MM.1S (cell line): Measurements from ENCODE around the gene PNPLA6.

Experiments used
- EZH2 ChIP-seq: fragments of 300-600 bp; sonication (generic); optimal IDR thresholded peaks from 2 replicates; pipeline ENCODE3; 2017; ENCODE audit warnings: low read depth, mild to moderate bottlenecking, antibody characterized with exemption, low read length, mixed read lengths
- EZH2phosphoT487 ChIP-seq: fragments of 300-600 bp; sonication (generic); IDR thresholded peaks from 2 replicates; pipeline ENCODE4 v1.6.1; 2018; ENCODE audit warnings: antibody characterized with exemption, low read length
- TF ChIP-seq, protein P1 (sequence below): fragments of 300-600 bp; sonication (generic); IDR thresholded peaks from 2 replicates; pipeline ENCODE4 v1.5.1; 2016; ENCODE audit warnings: antibody characterized with exemption, low read length, mixed read lengths

DNA sequence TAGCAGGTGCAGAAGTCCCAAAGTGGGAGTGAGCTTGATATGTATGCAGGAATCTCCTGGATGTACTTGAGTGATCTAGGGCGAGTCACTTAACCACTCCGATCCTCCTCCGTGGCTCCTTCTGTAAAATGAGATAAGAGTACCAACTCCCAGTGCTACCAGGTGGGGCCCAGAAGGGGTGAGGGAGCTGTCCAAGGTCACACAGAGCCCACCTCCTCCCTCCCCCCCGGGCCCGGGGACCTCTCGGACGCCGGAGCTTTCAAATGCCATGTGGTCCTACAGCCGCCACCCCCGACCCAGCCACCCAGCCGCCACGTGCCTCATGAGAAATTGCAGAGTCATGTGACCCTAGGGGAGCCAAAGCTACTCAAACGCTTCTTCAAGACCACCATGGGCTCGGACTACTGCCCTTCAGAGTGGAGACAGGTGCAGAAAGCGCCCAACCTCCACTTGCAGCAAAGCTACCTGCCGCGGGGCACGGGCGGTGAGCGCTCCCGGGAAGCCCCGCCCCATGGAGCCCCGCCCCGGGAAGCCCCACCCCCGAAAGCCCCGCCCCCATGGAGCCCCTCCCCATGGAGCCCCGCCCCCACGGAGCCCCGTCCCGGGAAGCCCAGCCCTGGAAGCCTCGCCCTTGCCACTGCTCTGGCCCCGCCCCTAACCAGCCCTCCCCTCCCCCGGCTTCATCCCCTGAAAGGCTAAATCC, 29.7 kb upstream of the PNPLA6 start:
- TF ChIP-seq, protein P1, sequence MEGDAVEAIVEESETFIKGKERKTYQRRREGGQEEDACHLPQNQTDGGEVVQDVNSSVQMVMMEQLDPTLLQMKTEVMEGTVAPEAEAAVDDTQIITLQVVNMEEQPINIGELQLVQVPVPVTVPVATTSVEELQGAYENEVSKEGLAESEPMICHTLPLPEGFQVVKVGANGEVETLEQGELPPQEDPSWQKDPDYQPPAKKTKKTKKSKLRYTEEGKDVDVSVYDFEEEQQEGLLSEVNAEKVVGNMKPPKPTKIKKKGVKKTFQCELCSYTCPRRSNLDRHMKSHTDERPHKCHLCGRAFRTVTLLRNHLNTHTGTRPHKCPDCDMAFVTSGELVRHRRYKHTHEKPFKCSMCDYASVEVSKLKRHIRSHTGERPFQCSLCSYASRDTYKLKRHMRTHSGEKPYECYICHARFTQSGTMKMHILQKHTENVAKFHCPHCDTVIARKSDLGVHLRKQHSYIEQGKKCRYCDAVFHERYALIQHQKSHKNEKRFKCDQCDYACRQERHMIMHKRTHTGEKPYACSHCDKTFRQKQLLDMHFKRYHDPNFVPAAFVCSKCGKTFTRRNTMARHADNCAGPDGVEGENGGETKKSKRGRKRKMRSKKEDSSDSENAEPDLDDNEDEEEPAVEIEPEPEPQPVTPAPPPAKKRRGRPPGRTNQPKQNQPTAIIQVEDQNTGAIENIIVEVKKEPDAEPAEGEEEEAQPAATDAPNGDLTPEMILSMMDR, result no peak
- TF ChIP-seq EZH2, result no peak
- no peak for TF ChIP-seq EZH2phosphoT487
